Putamen (tissue), 1 donor: ENCODE results near the gene SLC51B.
"Not testable (repeated sequence)": the region's sequence is repeated elsewhere in the genome, so short reads cannot be mapped to it uniquely, and the experiment has no call there.

Source experiments
- DNase-seq: peaks from one replicate; pipeline ENCODE4 v3.0.0-alpha.2; 2016; ENCODE audit warnings: low spot score

The SLC51B gene

DNA sequence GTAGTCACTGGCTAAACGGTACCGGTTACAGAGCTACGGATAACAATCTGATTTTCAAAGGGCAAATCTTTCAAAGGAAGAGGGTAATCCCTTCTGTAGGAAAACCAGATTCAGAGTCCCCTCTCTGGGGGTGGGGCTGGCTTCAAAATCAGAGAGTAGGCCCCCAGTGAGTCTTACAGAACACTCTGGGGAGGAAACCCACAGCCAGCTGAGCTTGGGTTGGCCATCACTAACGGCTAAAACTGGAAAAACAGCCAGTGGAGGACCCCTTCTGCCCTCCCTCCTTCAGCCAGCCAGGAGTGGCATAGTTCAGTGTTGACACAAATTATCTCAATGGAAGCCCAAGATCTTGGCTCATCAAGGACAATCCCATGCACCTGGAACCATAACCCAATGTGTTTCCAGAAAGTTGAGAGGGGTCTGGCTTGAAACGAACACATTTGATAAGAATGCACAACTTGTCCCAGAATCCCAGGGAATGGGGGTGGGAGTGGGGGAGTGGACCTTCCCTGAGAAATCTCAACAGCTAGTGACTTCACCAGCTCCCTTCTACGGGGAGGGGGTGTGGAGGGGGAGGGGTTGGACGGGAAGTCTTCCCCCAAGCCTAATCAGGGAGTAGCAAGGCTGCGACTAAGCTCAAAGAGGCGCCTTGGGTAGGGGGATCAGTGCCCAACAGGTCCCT, 21.6 kb downstream of the SLC51B start:
- no peak for DNase-seq

DNA sequence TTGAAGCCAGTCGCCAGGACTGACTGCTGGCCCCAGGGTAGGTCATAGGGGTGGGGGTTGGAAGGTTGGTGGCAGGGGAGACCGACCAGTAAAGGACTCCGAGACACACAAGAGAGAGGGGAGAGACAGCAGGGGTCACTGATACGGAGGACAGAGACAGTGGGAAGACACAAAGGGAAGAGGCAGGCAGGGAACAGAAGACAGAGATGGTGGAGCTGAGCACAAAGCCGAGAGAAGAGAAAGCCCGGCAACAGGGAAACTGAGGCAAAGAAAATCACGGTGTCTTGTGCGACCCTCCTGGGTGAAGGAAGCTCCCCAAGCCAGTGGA, 22.1 kb downstream of the SLC51B start:
- DNase-seq, result no peak

DNA sequence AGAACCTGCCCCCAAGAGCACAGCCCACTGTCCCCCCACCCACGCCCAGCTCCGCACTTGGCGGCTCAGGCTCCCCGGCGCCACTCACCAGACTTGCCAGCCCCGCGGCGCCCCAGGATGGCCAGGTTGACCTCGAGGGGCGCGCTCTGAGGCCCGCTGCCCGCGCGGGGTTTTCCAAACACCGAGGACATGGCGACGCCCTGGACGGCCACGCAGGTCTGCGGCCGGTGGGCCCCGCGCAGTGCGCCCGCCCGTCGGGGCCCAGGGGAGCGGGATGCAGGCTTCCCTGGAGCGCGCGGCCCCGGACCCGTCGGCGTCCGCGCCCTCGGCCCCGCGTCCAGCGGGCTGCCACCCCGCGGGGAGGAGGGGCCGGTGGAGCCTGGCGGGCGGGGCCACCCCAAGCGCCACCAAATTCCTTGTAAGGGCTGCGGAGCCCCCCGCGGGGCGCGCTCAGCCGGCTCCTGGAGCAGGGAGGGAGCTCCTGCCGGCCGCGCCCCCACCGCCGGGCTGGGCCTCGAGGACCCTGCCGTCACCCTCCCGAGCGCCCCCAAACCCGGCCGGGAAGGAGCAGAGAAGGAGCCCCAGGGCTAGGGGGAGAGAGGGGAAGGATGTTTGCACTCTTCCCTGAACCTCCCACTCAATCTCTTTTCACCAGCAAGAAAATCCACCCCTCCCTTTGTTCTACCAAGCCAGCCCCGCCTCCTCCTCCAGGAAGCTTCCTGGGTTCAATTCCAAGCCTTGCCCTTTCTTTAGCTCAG, 22.6 kb downstream of the SLC51B start, which contains the start of gene RASL12:
Gene RASL12, minus strand, starts transcription at position 347 of the 758 bp plus-strand sequence. Its CDS starts 156 bp downstream, at position 191.
- DNase-seq, result no peak

DNA sequence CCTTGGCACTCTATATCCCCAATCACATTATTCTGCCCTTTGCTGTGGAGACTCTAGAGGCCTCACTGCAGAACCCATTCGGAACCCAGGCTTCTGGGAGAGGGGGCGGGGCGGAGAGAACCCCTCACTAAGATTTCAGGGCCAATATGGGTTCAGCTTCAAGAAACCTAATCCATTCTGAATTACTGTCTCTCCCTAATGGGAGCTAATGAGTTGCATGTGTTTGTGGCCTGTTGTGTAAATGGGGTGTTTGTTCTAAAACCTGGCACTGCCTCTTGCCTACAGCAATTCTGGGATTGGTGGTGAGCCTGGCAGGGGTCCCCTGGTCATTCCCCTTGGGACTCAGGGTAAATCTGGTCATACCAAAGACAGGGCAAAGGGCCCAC, 23.2 kb downstream of the SLC51B start:
- DNase-seq, result no peak

DNA sequence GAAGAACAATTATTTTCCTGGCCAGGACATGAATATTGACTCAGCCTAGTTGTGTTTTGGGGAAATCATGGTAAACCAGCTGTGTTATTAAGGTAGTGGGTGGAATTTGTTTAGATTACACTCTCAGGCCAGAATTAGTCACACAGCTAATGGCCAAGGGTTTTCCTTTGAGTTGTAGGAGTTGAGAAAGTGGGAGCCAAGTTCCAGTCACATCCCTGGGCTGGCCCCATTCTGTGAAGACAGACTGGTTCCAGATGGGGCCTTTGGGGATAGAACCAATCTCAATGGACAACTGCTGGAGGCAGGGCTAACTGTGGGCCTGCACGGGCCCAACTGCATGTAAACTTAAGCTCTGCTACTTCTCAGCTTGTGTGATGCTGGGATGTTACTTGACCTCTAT, 24.0 kb downstream of the SLC51B start:
- no peak for DNase-seq

DNA sequence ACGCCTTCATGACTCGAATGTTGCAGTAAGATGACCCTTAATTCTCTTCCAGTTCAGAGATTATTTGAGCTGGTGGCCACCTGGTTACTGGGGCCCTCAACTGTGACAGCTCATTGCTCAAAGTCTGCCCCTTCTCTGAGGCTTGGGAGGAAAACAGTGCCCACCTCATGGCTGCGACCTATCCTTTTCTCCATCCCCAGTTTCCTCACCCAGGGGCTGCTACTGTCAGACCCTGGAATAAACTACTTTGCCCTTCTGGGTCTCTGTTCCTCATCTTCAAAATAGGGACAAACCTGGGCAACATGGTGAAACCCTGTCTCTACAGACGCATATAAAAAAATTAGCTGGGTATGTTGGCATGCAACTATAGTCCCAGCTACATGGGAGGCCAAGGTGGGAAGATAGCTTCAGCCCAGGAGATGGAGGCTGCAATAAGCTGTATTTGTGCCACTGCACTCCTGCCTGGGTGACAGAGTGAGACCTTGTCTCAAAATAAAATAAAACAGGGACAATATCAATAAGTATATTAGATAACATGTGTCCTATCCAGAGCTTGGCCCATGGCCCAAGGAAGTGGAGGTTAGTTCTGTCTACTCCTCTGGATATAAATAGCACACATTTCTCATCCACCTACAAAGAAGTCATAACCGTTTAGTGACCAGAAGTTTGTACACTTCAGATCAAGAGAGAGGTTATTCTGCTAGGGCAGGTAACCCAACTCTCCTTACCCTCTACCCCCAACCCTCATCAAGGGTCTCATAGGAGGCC, 24.8 kb downstream of the SLC51B start:
- no peak for DNase-seq

DNA sequence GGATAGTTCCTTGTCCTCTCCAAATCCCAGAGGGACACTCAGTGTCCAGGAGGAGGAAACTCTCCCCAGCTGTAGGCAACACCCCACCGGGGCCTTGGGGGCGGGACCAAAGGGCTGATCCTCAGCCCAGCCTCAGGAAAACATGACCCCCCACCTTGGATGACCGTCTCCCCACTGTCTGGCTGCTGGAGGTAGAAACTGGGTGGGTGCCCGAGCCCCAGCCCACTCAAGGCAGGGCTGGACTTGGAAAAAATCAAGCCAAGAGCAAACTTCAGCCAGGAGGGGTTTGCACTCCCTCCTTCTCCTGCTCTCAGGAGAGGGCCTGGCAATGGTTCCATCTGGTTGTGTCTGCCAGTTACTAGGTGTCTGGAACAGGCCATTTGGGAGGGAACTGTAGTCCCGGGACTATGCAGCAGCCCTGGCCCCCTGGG, 26.2 kb downstream of the SLC51B start:
- no peak for DNase-seq

DNA sequence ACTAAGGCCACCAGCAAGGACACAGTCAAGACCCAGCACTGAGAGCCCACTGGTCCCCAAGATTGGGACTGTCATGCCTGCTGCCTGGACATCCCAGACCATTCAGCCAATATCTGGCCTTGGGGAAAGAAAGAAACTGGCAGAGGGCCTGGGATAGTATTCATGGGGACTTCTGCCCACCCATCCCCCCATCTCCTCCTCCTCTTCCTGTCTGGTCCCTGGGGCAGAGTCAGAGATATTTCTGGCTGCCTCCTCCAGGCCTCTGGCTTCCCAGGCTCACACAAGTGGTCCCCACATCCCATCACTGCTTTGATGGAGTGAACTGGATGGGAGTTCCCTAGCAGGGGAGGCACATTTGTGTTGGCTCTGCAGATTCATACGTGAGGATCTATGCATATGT, 26.8 kb downstream of the SLC51B start:
- no peak for DNase-seq

DNA sequence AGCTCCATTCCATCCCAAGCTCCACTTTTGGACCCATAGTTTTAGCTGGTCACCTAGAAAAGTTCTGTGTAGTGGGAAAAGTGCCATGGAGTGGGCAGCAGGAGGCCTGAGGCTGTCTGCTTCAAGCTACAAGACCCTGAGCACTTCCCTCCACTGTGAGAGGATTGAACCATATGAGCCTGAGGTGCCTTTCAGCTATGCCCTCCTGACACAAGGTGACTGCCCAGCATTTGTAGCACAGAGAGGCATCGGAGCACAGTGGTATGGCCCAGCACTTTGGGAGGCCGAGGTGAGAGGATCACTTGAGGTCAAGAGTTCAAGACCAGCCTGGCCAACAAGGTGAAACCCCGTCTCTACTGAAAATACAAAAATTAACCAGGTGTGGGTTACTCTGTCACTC, 27.4 kb downstream of the SLC51B start:
- DNase-seq, result no peak

DNA sequence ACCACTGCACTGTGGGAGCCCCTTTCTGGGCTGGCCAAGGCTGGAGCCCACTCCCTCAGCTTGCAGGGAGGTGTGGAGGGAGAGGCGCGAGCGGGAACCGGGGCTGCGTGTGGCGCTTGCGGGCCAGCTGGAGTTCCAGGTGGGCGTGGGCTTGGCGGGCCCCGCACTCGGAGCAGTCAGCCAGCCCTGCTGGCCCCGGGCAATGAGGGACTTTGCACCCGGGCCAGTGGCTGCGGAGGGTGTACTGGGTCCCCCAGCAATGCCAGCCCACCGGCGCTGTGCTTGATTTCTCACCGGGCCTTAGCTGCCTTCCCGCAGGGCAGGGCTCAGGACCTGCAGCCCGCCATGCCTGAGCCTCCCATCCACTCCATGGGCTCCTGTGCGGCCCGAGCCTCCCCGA, 29.8 kb downstream of the SLC51B start:
- DNase-seq, result not testable (repeated sequence)

DNA sequence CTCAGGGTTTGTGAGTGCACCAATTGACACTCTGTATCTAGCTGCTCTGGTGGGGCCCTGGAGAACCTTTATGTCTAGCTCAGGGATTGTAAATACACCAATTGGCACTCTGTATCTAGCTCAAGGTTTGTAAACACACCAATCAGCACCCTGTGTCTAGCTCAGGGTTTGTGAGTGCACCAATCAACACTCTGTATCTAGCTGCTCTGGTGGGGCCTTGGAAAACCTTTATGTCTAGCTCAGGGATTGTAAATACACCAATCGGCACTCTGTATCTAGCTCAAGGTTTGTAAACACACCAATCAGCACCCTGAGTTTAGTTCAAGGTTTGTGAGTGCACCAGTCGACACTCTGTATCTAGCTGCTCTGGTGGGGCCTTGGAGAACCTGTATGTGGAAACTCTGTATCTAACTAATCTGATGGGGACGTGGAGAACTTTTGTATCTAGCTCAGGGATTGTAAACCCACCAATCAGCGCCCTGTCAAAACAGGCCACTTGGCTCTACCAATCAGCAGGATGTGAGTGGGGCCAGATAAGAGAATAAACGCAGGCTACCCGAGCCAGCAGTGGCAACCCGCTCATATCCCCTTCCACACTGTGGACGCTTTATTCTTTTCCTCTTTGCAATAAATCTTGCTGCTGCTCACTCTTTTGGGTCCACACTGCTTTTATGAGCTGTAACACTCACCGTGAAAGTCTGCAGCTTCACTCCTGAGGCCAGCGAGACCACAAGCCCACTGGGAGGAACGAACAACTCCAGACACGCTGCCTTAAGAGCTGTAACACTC, 30.6 kb downstream of the SLC51B start:
- not testable (repeated sequence) for DNase-seq

DNA sequence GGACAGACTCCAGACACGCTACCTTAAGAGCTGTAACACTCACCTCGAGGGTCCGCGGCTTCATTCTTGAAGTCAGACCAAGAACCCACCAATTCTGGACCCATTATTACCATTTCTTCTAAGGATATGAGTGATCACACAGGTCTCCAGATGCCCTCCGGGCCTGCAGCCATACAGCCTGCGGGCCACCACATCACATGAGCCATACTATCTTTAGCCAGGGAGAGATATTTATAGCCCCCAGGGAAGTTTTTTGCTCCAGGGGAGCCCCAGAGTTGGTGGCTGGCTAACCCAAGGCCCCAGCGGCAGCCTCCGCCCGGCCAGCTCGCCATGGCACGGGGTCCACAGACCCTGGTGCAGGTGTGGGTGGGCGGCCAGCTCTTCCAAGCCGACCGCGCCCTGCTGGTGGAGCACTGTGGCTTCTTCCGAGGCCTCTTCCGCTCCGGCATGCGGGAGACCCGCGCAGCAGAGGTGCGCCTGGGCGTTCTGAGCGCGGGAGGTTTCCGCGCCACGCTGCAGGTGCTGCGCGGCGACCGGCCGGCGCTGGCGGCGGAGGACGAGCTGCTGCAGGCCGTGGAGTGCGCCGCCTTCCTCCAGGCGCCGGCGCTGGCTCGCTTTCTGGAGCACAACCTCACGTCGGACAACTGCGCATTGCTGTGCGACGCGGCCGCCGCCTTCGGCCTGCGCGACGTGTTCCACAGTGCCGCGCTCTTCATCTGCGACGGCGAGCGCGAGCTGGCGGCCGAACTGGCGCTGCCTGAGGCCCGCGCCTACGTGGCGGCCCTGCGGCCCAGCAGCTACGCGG, 31.5 kb downstream of the SLC51B start, which contains the start of gene KBTBD13:
Gene KBTBD13, plus strand, starts transcription at position 261 of the 805 bp plus-strand sequence. Its CDS starts 70 bp downstream, at position 331.
- no peak for DNase-seq

DNA sequence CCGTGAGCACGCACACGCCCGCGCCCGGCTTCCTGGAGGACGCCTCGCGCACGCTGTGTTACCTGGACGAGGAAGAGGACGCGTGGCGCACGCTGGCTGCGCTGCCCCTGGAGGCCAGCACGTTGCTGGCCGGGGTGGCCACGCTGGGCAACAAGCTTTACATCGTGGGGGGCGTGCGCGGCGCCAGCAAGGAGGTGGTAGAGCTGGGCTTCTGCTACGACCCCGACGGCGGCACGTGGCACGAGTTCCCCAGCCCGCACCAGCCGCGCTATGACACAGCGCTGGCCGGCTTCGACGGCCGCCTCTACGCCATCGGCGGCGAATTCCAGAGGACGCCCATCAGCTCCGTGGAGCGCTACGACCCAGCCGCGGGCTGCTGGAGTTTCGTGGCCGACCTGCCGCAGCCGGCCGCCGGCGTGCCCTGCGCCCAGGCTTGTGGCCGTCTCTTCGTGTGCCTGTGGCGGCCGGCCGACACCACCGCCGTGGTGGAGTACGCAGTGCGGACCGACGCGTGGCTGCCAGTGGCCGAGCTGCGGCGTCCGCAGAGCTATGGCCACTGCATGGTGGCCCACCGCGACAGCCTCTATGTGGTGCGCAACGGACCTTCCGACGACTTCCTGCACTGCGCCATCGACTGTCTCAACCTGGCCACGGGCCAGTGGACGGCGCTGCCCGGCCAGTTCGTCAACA, 32.2 kb downstream of the SLC51B start:
- no peak for DNase-seq

DNA sequence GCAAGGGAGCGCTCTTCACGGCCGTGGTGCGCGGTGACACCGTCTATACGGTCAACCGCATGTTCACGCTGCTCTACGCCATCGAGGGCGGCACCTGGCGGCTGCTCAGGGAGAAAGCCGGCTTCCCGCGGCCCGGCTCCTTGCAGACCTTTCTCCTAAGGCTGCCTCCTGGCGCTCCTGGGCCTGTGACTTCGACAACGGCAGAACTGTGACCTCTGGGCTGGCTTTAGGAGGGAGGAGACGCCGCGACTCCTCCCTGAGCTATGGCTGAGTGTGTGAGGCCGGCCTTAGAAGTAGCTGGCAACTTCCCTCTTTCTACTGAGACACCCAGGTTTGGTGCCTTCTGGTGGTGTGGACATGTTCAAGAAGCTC, 32.8 kb downstream of the SLC51B start:
- no peak for DNase-seq

DNA sequence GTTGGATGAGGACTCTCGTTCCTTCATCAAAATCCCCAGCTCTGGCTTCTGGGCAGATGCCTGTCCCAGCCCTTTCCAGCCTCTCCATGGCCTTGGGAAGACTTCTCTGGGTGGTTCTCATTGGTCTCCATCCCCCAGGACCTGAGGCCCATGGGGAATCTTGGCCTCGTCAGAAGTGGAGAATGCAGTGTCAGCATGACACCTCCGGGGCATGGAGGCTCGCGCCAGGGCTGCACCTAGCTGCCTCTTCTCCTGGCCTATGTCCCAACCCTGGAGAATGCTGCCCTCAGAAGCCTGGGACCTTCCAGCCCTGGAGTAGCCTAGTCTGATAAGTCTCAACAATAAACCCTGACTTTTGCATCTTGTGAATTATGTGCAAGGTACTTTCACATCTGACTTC, 34.4 kb downstream of the SLC51B start:
- no peak for DNase-seq

DNA sequence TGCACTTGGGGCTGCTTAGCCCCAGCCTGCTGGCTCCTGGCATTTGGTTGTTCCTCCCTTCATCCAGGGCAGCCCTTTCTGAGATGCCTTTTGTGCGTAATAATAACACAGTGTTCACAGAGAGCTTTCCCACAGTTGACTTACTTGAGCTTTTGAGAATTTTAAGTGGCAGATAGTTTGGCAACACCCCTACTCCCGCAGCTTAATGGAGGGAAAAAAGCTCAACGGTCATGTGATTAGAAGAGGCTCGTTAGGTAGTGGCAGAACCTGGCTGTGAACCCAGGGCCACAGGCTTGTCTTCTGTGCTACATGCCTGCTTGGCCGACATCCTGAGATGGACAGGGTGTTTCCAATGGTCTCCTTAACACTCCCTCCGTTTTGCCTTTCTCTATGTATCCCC, 36.1 kb downstream of the SLC51B start:
- DNase-seq, result no peak

DNA sequence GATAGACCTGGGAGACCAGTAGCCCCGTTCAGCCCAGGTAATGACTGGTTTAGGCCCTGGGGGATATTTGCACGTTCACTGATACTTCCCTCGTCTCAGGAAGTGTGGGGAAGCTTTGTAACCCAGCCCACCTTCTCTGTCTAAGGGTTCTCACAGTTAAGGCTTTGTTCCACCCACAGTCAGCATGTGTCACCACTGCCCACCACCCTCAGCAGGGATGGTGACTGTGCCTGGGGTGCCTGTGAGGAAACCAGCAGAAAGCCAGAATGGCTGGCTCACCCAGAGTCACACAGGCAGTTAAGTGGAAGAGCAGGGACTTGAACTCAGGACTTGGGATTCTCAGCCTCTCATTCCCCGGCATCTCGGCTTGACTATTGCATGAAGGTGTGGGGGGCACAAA, 36.6 kb downstream of the SLC51B start:
- no peak for DNase-seq

DNA sequence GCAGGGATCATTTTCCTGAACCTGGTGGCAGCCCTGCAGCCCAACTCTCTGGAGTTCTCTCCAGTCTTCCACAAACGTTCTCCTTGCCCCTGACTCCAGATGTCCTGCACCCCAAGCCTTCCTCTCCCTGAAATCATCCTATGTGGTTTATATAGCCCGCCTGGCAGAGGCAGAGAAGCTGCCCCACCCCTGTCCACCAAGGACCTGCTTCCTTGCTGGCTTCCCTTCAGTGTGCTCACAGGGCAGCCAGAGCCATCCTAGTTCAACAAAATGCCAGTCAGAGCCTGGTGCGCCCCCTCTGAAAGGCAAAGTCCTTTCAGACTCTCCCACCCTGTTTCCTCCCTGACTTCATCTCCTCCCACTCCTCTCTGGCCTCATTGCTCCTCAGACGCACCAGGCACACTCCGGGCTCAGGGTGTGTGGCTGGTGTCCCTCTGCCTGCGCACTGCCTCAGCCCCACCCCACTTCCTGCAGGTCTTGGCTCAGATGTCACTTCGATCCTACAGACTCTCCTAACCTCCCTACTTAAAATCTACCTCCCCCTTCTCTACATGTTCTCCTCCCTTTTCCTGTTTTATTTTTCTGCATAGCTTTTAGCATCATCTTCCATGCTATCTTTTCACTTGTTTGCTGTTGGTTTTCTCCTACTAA, 37.2 kb downstream of the SLC51B start:
- no peak for DNase-seq

DNA sequence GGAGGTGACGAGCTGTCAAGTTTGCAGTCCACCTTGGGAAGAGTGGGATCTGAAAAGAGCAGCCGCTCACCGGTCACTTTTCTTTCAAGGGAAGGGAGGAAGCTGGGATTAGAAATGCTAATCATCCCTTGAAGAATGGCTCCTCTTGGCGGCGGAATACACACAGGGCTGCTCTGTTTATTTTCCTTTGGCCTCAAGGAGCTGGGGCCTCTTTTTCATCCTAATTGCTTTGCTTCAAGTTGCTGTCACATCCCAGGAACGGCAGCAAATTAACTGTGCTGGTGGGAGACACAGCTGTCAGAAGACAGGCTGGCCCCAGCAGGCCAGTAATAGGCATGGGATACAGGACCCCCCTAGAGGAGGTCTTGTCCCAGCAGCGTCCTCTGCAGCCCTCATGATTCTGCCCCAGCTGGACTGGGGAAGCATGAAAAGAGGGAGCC, 38.1 kb downstream of the SLC51B start:
- DNase-seq, result no peak
